Smooth muscle cell (in vitro differentiated cells): ENCODE data around the gene HPSE2. TPM values are rescaled to one million over a fixed set of nuclear protein-coding genes. Genes with fewer than 3 reads are reported as not detected.

Source experiments
- DNase-seq: peaks from one replicate; lab custom pipeline; 2025; ENCODE audit not compliant: unreplicated experiment; lab: John Stamatoyannopoulos, UW
- H2AFZ ChIP-seq: fragments of 200-600 bp; sonication (generic); 2 replicates; pipeline ENCODE4 v1.6.0; 2016; ENCODE audit warnings: antibody characterized with exemption, low read depth, mild to moderate bottlenecking
- H3F3A ChIP-seq: fragments of 200-600 bp; sonication (generic); 2 replicates; pipeline ENCODE4 v1.6.0; 2017; ENCODE audit warnings: antibody characterized with exemption, low read depth
- H3K27ac ChIP-seq: fragments of 200-600 bp; sonication (generic); 2 replicates; pipeline ENCODE4 v1.5.1; 2016; ENCODE audit warnings: low read depth, mild to moderate bottlenecking
- H3K27me3 ChIP-seq: fragments of 200-600 bp; sonication (generic); 2 replicates; pipeline ENCODE4 v1.6.1; 2016; ENCODE audit warnings: low read depth, mild to moderate bottlenecking
- H3K36me3 ChIP-seq: fragments of 200-600 bp; sonication (generic); 2 replicates; pipeline ENCODE4 v1.5.1; 2016; ENCODE audit warnings: low read depth
- H3K4me1 ChIP-seq: fragments of 200-600 bp; sonication (generic); 2 replicates; pipeline ENCODE4 v1.5.1; 2016; ENCODE audit warnings: low read depth
- H3K4me2 ChIP-seq: fragments of 200-600 bp; sonication (generic); 2 replicates; pipeline ENCODE4 v1.6.0; 2016; ENCODE audit warnings: mild to moderate bottlenecking
- H3K4me3 ChIP-seq: fragments of 200-600 bp; sonication (generic); 2 replicates; pipeline ENCODE4 v1.5.1; 2016; ENCODE audit warnings: mild to moderate bottlenecking
- H3K79me2 ChIP-seq: fragments of 200-600 bp; sonication (generic); 2 replicates; pipeline ENCODE4 v1.6.0; 2016; ENCODE audit warnings: low read depth, mild to moderate bottlenecking
- H3K9ac ChIP-seq: fragments of 200-600 bp; sonication (generic); 2 replicates; pipeline ENCODE4 v1.6.0; 2016; ENCODE audit warnings: low read depth
- H3K9me3 ChIP-seq: fragments of 200-600 bp; sonication (generic); replicated peaks from 2 replicates; pipeline ENCODE4 v1.5.1; 2016; ENCODE audit warnings: low read depth
- H4K20me1 ChIP-seq: fragments of 200-600 bp; sonication (generic); 2 replicates; pipeline ENCODE4 v1.6.0; 2016; ENCODE audit warnings: low read depth
- CTCF ChIP-seq: fragments of 200-600 bp; sonication (generic); IDR thresholded peaks from 2 replicates; pipeline ENCODE4 v1.5.1; 2017; ENCODE audit warnings: borderline replicate concordance, mild to moderate bottlenecking, antibody characterized with exemption; ENCODE audit not compliant: insufficient read depth, poor library complexity, severe bottlenecking
- WGBS: methylation state at CpG from one replicate; pipeline ENCODE4 v1.1.7; 2016; ENCODE audit warnings: low lambda C conversion rate; 5-methylcytosine and 5-hydroxymethylcytosine counted together
- polyA plus RNA-seq: library from polyadenylated mRNA; unstranded; fragments of >200 nt; fragmentation: Nextera tagmentation; extraction: Ambion mirVana; gene quantifications from 2 replicates; pipeline ENCODE4 v1.2.1, GENCODE V29; 2016
- total RNA-seq: library from RNA; depleted of rRNA; stranded (reverse); fragments of >200 nt; gene quantifications from 2 replicates; pipeline ENCODE4 v1.2.3, GENCODE V29; 2014

The HPSE2 gene
- total and polyA plus RNA-seq, 2 experiments from 2014 or later: 0.13 TPM; not detected in 1

- no peak for TF ChIP-seq CTCF
- no peak overlapping the region for H2AFZ ChIP-seq
- no peaks in the 10 kb centered on the region for H4K20me1 ChIP-seq
- H3K9ac ChIP-seq: no peak overlapping the region
- no peaks in the 10 kb centered on the region for H3K4me1 ChIP-seq
- H3K27ac ChIP-seq: no peak overlapping the region
- H3F3A ChIP-seq: no peaks in the 10 kb centered on the region
- no peak overlapping the region for H3K4me2 ChIP-seq
- no peaks in the 10 kb centered on the region for H3K9me3 ChIP-seq
- DNase-seq: no peak
- no peaks in the 10 kb centered on the region for H3K79me2 ChIP-seq
- H3K27me3 ChIP-seq: no peaks in the 10 kb centered on the region
- H3K36me3 ChIP-seq: no peaks in the 10 kb centered on the region
- H3K4me3 ChIP-seq: no peak overlapping the region
- 45% methylated on average over 2 of the region's 2 CpGs for WGBS
Measured at GRCh38 chr10:98586096-98586495, 649.6 kb downstream of the HPSE2 start.

DNA sequence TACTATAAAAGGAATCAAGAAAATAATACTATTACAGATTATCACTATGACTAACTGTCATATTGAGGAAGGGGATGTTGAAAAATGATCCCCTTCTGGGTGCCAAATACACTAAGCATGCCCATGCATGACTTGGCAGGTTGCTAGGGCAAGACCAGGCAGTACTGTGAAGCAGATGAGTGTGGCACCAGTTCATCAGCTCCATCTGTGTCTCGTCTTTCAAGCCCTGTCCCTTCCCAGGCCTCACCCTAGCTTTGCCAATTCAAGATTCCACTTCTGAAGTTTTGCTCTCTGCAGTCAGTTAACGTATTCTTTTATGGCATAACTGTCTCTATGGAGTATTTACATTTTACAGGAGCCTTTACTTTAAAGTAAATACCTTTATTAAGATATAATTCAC lies 653.3 kb downstream of the HPSE2 start:
- WGBS: 57% methylated on average over 2 of the region's 2 CpGs
- H2AFZ ChIP-seq: no peak overlapping the region
- no peaks in the 10 kb centered on the region for H3K36me3 ChIP-seq
- H3K4me1 ChIP-seq: peaks cover 3% of the 10 kb centered on the region
- no peak for DNase-seq
- TF ChIP-seq CTCF: no peak
- no peaks in the 10 kb centered on the region for H3K79me2 ChIP-seq
- peaks cover 3% of the 10 kb centered on the region for H3K27me3 ChIP-seq
- no peaks in the 10 kb centered on the region for H3K9me3 ChIP-seq
- H3F3A ChIP-seq: no peaks in the 10 kb centered on the region
- no peak overlapping the region for H3K4me2 ChIP-seq
- no peak overlapping the region for H3K9ac ChIP-seq
- H3K27ac ChIP-seq: no peak overlapping the region
- H4K20me1 ChIP-seq: no peaks in the 10 kb centered on the region
- no peak overlapping the region for H3K4me3 ChIP-seq

GRCh38 chr10:98577578-98577977 lies 658.1 kb downstream of the HPSE2 start:
- Histone ChIP-seq H3K79me2 (no peaks in the 10 kb centered on the region), H3K4me1 (peaks cover 3% of the 10 kb centered on the region), H4K20me1 (no peaks in the 10 kb centered on the region), H3K9ac (no peak overlapping the region), H2AFZ (no peak overlapping the region), H3K4me3 (no peak overlapping the region), H3K27me3 (peaks cover 11% of the 10 kb centered on the region), H3F3A (no peaks in the 10 kb centered on the region), H3K9me3 (no peaks in the 10 kb centered on the region), H3K27ac (no peak overlapping the region), H3K36me3 (no peaks in the 10 kb centered on the region), H3K4me2 (no peak overlapping the region)
- TF ChIP-seq CTCF: no peak
- DNase-seq: no peak

DNA sequence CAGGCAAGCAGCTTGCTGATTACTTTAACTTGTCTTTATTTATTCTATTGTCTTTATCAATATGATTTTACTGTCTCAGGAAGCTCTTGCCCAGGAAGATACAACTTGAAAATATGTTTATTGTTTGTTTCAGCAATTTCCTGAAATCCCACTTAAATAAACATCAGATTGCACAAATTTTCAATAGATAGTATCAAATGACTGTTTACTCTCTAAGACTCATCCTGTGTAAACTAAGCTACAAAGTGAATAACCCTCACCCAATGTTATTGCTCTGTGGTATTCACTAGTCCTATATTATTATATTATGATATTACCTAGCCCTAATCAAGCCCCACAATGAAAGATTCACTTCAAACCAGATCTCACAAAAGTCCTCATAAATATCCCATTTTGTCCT lies 658.5 kb downstream of the HPSE2 start:
- no peak overlapping the region for H3K27ac ChIP-seq
- H3K79me2 ChIP-seq: no peaks in the 10 kb centered on the region
- no peak overlapping the region for H3K4me2 ChIP-seq
- H3K27me3 ChIP-seq: peaks cover 11% of the 10 kb centered on the region
- no peak overlapping the region for H2AFZ ChIP-seq
- DNase-seq: no peak
- H3F3A ChIP-seq: no peaks in the 10 kb centered on the region
- H3K9ac ChIP-seq: no peak overlapping the region
- H3K4me3 ChIP-seq: no peak overlapping the region
- H3K36me3 ChIP-seq: no peaks in the 10 kb centered on the region
- TF ChIP-seq CTCF: no peak
- no peaks in the 10 kb centered on the region for H4K20me1 ChIP-seq
- H3K9me3 ChIP-seq: no peaks in the 10 kb centered on the region
- peaks cover 3% of the 10 kb centered on the region for H3K4me1 ChIP-seq
